GM21367 (cell line): ENCODE results near the gene ZC3H18.

Experiments
- ATAC-seq: cut with Tn5 transposase; IDR thresholded peaks from one replicate; pipeline ENCODE4 v1.9.1; 2021; ENCODE audit not compliant: unreplicated experiment

The ZC3H18 gene

DNA sequence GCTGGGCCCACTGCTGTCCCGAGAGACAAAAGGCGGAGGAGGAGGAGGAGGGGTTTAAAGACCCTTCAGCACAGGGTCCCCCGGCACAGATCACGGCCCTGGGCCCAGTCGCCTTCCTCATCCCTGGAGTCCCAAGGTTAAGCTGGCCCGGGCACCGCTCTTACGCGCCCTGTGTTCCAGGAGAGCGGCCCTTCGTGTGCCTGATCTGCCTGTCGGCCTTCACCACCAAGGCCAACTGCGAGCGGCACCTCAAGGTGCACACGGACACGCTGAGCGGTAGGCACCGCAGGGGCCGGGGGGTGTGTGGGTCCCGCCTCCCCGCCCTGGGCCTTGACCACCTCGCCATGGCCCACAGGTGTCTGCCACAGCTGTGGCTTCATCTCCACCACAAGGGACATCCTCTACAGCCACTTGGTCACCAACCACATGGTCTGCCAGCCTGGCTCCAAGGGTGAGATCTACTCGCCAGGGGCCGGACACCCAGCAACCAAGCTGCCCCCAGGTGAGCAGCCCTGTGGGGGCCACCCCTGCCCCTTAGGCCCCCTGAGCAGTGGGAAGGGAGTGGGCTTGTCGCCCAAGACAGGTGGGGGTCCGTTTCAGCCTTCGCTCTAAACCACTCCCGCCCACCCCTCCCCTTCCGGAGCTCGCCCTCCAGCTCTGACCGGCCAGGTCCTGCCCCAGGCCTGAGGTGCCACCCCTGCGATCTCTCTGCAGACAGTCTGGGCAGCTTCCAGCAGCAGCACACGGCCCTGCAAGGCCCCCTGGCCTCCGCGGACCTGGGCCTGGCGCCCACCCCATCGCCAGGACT is 37.6 kb upstream of the ZC3H18 start:
- no peak for ATAC-seq

DNA sequence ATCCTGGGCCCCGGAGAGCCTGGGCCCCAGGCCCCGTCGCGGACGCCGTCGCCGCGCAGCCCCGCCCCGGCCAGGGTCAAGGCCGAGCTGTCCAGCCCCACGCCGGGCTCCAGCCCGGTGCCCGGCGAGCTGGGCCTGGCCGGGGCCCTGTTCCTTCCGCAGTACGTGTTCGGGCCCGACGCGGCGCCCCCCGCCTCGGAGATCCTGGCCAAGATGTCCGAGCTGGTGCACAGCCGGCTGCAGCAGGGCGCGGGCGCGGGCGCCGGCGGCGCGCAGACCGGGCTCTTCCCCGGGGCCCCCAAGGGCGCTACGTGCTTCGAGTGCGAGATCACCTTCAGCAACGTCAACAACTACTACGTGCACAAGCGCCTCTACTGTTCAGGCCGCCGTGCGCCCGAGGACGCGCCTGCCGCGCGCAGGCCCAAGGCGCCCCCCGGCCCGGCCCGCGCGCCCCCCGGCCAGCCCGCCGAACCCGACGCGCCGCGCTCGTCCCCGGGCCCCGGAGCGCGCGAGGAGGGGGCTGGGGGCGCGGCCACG is 36.8 kb upstream of the ZC3H18 start:
- no peak for ATAC-seq

GRCh38 chr16:88533932-88534637 is 36.1 kb upstream of the ZC3H18 start:
- peak; percentile 52 for ATAC-seq

DNA sequence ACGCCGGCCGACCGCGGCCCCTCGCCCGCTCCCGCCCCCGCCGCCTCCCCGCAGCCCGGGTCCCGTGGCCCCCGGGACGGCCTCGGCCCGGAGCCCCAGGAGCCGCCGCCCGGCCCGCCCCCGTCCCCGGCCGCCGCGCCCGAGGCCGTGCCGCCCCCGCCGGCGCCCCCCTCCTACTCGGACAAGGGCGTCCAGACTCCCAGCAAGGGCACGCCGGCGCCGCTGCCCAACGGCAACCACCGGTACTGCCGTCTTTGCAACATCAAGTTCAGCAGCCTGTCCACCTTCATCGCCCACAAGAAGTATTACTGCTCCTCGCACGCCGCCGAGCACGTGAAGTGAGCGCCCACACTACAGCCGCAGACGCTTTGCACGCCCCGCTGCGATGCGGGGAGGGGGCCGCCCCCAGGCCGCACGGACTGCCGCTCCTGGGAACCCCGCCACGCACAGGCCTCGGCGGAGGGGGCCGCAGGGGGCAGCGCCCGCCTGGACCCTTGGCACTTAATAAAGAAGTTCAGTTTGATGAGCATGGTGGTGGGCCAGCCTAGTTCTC is 35.5 kb upstream of the ZC3H18 start:
- no peak for ATAC-seq

GRCh38 chr16:88535191-88535856 is 34.9 kb upstream of the ZC3H18 start:
- ATAC-seq, result no peak

DNA sequence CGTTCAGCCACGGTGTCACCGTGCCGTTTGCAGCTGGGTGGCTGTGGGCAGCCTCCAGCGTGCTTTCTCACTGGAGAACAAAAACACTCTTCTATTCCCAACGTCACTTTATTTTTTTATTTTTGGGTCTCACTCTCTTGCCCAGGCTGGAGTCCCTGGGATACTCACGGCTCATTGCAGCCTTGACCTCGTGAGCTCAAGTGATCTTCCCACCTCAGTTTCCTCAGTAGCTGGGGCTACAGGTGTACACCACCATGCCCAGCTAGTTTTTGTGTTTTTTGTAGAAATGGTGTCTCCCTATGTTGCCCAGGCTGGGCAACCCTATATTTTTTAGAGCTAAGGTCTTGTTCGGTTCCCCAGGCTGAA is 34.4 kb upstream of the ZC3H18 start:
- no peak for ATAC-seq

DNA sequence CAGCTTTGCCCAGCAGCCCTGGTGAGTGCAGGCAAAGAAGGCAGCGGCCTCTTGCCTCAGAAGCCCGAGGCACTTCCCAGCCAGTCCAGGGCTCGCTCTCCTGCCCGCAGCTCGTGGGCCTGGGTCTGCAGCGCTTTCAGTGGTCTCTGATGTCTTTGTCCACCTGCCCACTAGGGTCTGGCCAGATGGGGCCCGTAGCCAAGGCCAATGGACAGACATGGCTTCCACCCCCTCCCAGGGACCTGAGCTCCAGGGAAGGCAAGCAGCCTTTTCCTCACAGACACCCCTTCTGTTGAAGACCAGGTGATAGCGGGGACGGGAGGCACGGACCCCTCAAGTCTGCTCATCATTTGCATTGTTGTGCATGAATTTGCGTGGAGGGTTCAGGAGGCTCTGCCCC is 33.7 kb upstream of the ZC3H18 start:
- no peak for ATAC-seq

DNA sequence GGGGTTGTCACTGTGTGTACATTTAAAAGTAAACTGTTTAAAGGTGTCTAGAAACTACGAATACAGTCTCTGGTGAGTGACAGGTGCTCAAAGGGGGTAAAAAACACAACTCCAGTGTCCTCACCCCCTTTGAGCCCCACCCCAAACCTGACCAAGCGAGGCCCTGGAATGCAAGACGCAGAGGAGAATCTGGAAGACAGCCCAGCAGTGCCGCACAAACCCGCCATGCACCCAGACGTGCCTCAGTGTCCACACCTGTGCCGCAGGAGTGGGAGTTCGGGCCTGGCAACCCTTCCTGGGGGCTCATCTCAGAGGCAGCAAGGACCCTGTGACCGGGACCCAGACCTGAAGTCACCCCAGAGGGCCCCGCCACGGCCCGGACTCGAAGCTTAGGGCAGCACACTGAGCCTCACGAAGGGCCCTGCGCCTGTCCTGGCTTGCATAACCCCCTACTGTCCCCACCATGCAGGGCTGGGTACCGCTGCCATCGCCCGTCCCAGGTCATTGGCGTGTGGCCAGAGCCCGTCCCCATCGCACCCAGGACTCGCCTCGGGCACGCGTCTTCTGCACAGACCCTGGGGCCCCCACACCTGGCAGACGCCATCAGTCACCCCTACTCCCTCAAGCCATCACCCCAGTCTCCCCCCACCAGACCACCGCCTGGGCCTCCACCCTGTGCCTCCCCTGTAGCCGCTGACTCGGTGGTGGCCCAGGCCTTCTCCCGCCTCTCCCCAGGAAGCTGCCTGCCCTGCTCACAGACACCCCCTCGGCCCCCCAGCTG is 33.0 kb upstream of the ZC3H18 start:
- ATAC-seq, result no peak

- ATAC-seq, result no peak
These were observed 32.3 kb upstream of the ZC3H18 start for GRCh38 chr16:88537859-88538258.

- no peak for ATAC-seq
These were observed 31.7 kb upstream of the ZC3H18 start for GRCh38 chr16:88538366-88539060.

- no peak for ATAC-seq
These were observed 30.9 kb upstream of the ZC3H18 start for GRCh38 chr16:88539261-88539651.

GRCh38 chr16:88539652-88540345 is 30.4 kb upstream of the ZC3H18 start:
- ATAC-seq, result no peak

GRCh38 chr16:88540346-88540977 is 29.7 kb upstream of the ZC3H18 start:
- ATAC-seq, result no peak

GRCh38 chr16:88541831-88542616 is 28.2 kb upstream of the ZC3H18 start:
- ATAC-seq, result no peak

DNA sequence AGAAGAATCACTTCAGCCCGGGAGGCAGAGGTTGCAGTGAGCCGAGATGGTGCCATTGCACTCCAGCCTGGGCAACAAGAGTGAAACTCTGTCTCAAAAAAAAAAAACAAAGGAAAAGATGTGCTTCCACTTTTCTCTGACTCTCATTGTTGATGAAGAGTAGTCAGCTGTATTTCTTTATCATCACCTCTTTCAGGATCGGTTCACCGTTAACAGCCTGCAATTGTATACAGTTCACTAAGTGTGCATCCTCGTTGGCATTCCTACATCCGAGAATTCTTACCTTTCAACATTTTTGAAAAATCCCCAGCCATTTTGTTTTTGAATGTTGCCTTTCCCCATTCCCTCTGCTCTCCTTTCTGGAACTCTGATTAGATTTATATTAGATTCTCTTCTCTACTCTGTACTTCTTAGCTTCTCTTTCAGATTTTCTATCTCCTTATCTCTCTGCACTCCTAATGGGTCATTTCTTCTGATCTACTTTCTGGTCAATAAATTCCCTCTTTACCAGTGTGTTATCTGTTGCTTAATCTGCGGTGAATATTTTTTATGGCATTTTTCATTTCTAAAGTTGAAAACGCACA is 26.9 kb upstream of the ZC3H18 start:
- no peak for ATAC-seq

GRCh38 chr16:88545781-88546180 is 24.4 kb upstream of the ZC3H18 start:
- ATAC-seq, result no peak

DNA sequence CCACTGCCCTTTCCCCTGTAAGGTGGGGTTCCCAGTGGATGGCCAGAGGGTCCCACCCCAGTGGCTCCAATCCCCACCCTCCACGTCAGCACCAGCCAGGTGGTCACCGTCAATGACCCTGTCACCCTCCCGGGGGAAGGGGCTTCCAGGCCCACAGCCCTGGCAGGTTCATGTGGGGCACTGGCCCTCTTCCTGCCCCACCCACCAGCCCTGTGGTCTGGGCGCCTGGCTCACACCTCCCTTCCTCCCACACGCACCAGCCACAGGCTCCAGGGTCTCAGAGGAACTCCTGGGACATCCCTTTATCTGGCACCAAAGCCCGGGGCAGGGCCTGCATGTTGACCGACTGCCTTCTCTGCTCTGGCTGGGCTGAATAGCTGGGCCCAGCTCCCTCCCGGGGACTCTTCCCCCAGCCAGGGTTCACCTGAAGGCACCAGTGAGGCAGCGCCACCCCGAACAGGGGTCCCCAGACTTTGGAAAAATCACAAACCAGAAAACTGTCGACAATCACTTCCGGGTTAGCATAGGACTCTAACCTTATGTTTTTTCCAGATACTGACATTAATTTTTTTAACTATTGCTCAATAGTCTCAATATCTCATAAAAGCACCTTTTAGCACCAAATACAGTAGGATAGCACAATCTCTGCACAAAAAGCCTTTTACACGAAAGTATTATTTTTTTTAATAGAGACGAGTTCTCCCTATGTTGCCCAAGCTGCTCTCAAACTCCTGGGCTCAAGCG is 21.9 kb upstream of the ZC3H18 start:
- ATAC-seq, result no peak
